Panc1 (cell line): Measurements from ENCODE around the gene ABCA1.

Experiments
- POLR2AphosphoS5 ChIP-seq: IDR thresholded peaks from 2 replicates; pipeline ENCODE4 v1.6.1; 2012; ENCODE audit warnings: mild to moderate bottlenecking, low read depth, low read length, moderate library complexity
- SIN3A ChIP-seq: IDR thresholded peaks from 2 replicates; pipeline ENCODE4 v1.6.1; 2012; ENCODE audit warnings: low read depth, mild to moderate bottlenecking, low read length, moderate library complexity, borderline replicate concordance; ENCODE audit not compliant: insufficient read depth
- TCF7L2 ChIP-seq: IDR thresholded peaks from 2 replicates; pipeline ENCODE4 v1.6.1; 2011; ENCODE audit warnings: mild to moderate bottlenecking, low read depth, low read length, inconsistent platforms
- TF ChIP-seq, protein P1 (sequence below), 2 experiments: IDR thresholded peaks; 2 replicates each; pipeline ENCODE4 v1.6.1; 2011 to 2012; ENCODE audit warnings: low read depth in 2 of 2, control low read depth in 1 of 2, low read length in 1 of 2, mild to moderate bottlenecking in 1 of 2, moderate library complexity in 1 of 2; ENCODE audit not compliant: insufficient read depth in 1 of 2
- TF ChIP-seq, protein P2 (sequence below): fragments of 450-650 bp; IDR thresholded peaks from 2 replicates; pipeline ENCODE4 v1.5.1; 2017; ENCODE audit warnings: mild to moderate bottlenecking

DNA sequence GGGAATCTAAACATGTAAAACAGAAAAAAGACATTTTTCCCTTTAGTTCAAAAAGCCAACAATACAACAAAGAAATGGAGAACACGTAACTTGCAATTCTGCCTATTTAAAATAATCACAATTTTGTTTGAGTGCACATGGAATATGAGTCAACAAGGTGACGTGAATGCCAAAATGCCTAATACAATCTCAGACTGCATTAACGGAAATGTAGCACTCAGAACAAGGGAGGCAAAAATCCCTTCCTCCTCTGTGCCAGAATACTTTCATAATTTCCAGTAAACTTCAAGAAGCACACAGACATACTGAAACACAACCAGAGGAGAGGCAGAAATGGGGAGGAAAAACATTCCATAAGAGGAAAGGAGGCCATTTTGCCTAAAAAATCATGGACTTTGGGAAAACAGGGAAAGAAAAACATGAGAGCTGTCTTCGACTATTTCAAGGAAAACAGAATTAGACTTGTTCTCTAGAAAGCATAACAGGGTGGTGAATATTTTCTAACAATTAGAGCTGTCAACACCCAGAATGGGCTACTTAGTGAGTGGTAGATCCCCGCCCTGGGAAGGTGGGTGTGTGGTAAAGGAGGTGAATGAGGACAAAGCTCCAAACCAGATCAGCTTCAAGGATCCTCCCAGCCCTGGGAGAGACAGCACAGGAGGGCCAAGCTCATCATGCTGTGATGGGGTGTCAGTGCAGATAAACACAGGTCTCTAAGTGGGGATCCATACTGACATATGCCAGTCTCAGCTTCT, 48.2 kb downstream of the ABCA1 start:
- TF ChIP-seq POLR2AphosphoS5, result no peak
- TF ChIP-seq, protein P1, sequence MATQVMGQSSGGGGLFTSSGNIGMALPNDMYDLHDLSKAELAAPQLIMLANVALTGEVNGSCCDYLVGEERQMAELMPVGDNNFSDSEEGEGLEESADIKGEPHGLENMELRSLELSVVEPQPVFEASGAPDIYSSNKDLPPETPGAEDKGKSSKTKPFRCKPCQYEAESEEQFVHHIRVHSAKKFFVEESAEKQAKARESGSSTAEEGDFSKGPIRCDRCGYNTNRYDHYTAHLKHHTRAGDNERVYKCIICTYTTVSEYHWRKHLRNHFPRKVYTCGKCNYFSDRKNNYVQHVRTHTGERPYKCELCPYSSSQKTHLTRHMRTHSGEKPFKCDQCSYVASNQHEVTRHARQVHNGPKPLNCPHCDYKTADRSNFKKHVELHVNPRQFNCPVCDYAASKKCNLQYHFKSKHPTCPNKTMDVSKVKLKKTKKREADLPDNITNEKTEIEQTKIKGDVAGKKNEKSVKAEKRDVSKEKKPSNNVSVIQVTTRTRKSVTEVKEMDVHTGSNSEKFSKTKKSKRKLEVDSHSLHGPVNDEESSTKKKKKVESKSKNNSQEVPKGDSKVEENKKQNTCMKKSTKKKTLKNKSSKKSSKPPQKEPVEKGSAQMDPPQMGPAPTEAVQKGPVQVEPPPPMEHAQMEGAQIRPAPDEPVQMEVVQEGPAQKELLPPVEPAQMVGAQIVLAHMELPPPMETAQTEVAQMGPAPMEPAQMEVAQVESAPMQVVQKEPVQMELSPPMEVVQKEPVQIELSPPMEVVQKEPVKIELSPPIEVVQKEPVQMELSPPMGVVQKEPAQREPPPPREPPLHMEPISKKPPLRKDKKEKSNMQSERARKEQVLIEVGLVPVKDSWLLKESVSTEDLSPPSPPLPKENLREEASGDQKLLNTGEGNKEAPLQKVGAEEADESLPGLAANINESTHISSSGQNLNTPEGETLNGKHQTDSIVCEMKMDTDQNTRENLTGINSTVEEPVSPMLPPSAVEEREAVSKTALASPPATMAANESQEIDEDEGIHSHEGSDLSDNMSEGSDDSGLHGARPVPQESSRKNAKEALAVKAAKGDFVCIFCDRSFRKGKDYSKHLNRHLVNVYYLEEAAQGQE (IDR thresholded peaks at IDR 0.05; ENCODE audit: insufficient read depth in 1 of 2, low read depth in 2 of 2, low read length in 1 of 2), result no peak
- TF ChIP-seq, protein P2, sequence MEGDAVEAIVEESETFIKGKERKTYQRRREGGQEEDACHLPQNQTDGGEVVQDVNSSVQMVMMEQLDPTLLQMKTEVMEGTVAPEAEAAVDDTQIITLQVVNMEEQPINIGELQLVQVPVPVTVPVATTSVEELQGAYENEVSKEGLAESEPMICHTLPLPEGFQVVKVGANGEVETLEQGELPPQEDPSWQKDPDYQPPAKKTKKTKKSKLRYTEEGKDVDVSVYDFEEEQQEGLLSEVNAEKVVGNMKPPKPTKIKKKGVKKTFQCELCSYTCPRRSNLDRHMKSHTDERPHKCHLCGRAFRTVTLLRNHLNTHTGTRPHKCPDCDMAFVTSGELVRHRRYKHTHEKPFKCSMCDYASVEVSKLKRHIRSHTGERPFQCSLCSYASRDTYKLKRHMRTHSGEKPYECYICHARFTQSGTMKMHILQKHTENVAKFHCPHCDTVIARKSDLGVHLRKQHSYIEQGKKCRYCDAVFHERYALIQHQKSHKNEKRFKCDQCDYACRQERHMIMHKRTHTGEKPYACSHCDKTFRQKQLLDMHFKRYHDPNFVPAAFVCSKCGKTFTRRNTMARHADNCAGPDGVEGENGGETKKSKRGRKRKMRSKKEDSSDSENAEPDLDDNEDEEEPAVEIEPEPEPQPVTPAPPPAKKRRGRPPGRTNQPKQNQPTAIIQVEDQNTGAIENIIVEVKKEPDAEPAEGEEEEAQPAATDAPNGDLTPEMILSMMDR, result no peak
- TF ChIP-seq TCF7L2, result no peak
- TF ChIP-seq SIN3A, result no peak
